ENCODE data around the gene RRAGD.

Gene RRAGD

DNA sequence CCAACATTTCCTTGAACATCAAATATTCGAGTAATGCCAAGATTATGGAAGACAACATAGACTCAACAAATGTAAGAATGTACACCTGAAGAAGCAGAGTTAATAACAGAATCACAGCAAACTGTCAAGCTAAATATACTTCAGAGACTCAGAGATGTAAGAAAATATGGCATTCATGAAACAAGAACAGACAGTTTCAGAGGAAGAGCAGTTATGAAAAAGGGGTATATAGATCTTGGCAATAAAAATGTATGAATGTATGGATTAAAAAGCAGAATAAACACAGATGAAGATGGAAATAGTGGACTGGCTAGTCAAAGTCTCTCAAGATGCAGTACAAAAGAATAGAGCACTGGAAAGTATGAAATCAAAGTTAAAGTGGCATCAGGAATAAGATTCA lies 18.4 kb downstream of the RRAGD start:
- Histone ChIP-seq H3K4ac (ENCODE audit: low read length) (no peak overlapping the region), H3K79me1 (ENCODE audit: low read depth, low read length) (no peaks in the 10 kb centered on the region), H3K4me1 (ENCODE audit: control insufficient read depth in 2 of 2, insufficient read depth in 1 of 2, low read depth in 1 of 2, low read length in 2 of 2) (no peaks in the 10 kb centered on the region), H4K91ac (ENCODE audit: low read depth, low read length, poor library complexity) (no peak overlapping the region), H3K27ac (replicated peaks; ENCODE audit: low read length) (no peak overlapping the region), H3K14ac (ENCODE audit: low read length) (no peak overlapping the region), H2BK5ac (ENCODE audit: low read length) (no peak overlapping the region), H3K4me2 (ENCODE audit: insufficient read depth, low read length, poor library complexity, severe bottlenecking) (no peak overlapping the region), H3K4me3 (ENCODE audit: low read length in 2 of 2) (no peak overlapping the region), H2BK15ac (ENCODE audit: low read length) (no peak overlapping the region), H3K36me3 (replicated peaks in 1 of 2; ENCODE audit: control insufficient read depth in 2 of 2, insufficient read depth in 2 of 2, low read length in 2 of 2) (no peaks in the 10 kb centered on the region), H3K27me3 (ENCODE audit: control insufficient read depth in 3 of 3, insufficient read depth in 3 of 3, low read depth in 1 of 3, low read length in 3 of 3) (no peaks in the 10 kb centered on the region), H3K18ac (ENCODE audit: low read length) (no peak overlapping the region), H4K8ac (ENCODE audit: low read depth, low read length) (no peak overlapping the region), H3K23ac (ENCODE audit: low read depth, low read length, poor library complexity) (no peak overlapping the region), H3K9ac (ENCODE audit: low read depth, low read length, poor library complexity) (no peak overlapping the region), H3K9me3 (replicated peaks in 1 of 2; ENCODE audit: control insufficient read depth in 2 of 2, insufficient read depth in 1 of 2, low read depth in 1 of 2, low read length in 2 of 2) (peaks cover 0 to 4% of the 10 kb centered on the region in 2 donors), H2BK12ac (ENCODE audit: low read length) (no peak overlapping the region), H2AFZ (ENCODE audit: low read length) (no peak overlapping the region), H2BK120ac (ENCODE audit: low read depth, low read length) (no peak overlapping the region), H2AK5ac (ENCODE audit: low read depth, low read length) (no peak overlapping the region)
- WGBS, 2 donors (ENCODE audit: extremely low coverage in 2 of 2, insufficient read length in 2 of 2, insufficient replicate concordance in 1 of 2): no CpG with 5 or more reads among the region's 1 CpG
- DNase-seq (ENCODE audit: low spot score): no peak

DNA sequence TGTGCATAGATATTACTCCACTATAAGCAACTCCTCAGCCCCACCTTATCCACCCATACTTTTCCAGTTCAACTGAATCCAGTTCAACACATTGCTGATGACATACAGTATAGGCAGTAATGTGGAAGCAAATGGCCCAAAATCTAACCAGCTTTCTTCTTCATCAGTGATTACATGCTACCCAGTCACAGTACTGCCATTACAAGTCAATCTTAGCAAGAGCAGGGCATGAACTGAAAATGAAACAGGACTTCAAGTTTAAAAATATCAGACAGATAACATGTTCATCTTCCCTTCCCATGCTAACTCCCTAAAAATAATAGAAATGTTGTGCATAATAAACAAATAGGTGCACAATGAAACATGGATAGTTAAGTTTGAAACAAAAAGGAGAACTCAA lies 19.2 kb downstream of the RRAGD start:
- no peak overlapping the region for H2BK5ac ChIP-seq (ENCODE audit: low read length)
- H3K9me3 ChIP-seq (replicated peaks in 1 of 2; ENCODE audit: control insufficient read depth in 2 of 2, insufficient read depth in 1 of 2, low read depth in 1 of 2, low read length in 2 of 2): peaks cover 0 to 4% of the 10 kb centered on the region in 2 donors
- H2BK12ac ChIP-seq (ENCODE audit: low read length): no peak overlapping the region
- H2AK5ac ChIP-seq (ENCODE audit: low read depth, low read length): no peak overlapping the region
- H3K4me1 ChIP-seq (ENCODE audit: control insufficient read depth in 2 of 2, insufficient read depth in 1 of 2, low read depth in 1 of 2, low read length in 2 of 2): no peaks in the 10 kb centered on the region
- H2AFZ ChIP-seq (ENCODE audit: low read length): no peak overlapping the region
- no peaks in the 10 kb centered on the region for H3K36me3 ChIP-seq (replicated peaks in 1 of 2; ENCODE audit: control insufficient read depth in 2 of 2, insufficient read depth in 2 of 2, low read length in 2 of 2)
- no peak overlapping the region for H2BK15ac ChIP-seq (ENCODE audit: low read length)
- no peak overlapping the region for H3K27ac ChIP-seq (replicated peaks; ENCODE audit: low read length)
- H3K23ac ChIP-seq (ENCODE audit: low read depth, low read length, poor library complexity): no peak overlapping the region
- H4K91ac ChIP-seq (ENCODE audit: low read depth, low read length, poor library complexity): no peak overlapping the region
- DNase-seq (ENCODE audit: low spot score): no peak
- H3K4ac ChIP-seq (ENCODE audit: low read length): no peak overlapping the region
- H3K4me3 ChIP-seq (ENCODE audit: low read length in 2 of 2): no peak overlapping the region
- H3K18ac ChIP-seq (ENCODE audit: low read length): no peak overlapping the region
- no peak overlapping the region for H4K8ac ChIP-seq (ENCODE audit: low read depth, low read length)
- H3K4me2 ChIP-seq (ENCODE audit: insufficient read depth, low read length, poor library complexity, severe bottlenecking): no peak overlapping the region
- H3K9ac ChIP-seq (ENCODE audit: low read depth, low read length, poor library complexity): no peak overlapping the region
- H3K14ac ChIP-seq (ENCODE audit: low read length): no peak overlapping the region
- no peaks in the 10 kb centered on the region for H3K27me3 ChIP-seq (ENCODE audit: control insufficient read depth in 3 of 3, insufficient read depth in 3 of 3, low read depth in 1 of 3, low read length in 3 of 3)
- no peaks in the 10 kb centered on the region for H3K79me1 ChIP-seq (ENCODE audit: low read depth, low read length)
- no peak overlapping the region for H2BK120ac ChIP-seq (ENCODE audit: low read depth, low read length)

DNA sequence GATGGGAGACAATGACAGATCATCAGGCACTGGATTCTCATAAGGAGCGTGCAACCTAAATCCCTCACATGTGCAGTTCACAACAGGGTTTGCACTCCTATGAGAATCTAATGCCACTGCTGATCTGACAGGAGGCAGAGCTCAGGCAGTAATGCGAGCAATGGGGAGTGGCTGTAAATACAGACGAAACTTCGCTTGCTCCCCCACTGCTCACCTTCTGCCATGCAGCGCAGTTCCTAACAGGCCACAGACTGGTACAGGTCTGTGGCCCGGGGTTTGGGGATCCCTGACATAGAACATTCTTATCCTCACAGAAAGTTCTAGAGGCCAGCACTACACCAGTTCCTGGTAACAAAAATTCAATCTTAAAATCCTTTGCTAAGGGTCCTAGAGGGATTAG lies 23.2 kb downstream of the RRAGD start:
- Histone ChIP-seq H2BK12ac (ENCODE audit: low read length) (no peak overlapping the region), H2AK5ac (ENCODE audit: low read depth, low read length) (no peak overlapping the region)
- WGBS, 2 donors (ENCODE audit: extremely low coverage in 2 of 2, insufficient read length in 2 of 2, insufficient replicate concordance in 1 of 2): no CpG with 5 or more reads among the region's 6 CpGs

DNA sequence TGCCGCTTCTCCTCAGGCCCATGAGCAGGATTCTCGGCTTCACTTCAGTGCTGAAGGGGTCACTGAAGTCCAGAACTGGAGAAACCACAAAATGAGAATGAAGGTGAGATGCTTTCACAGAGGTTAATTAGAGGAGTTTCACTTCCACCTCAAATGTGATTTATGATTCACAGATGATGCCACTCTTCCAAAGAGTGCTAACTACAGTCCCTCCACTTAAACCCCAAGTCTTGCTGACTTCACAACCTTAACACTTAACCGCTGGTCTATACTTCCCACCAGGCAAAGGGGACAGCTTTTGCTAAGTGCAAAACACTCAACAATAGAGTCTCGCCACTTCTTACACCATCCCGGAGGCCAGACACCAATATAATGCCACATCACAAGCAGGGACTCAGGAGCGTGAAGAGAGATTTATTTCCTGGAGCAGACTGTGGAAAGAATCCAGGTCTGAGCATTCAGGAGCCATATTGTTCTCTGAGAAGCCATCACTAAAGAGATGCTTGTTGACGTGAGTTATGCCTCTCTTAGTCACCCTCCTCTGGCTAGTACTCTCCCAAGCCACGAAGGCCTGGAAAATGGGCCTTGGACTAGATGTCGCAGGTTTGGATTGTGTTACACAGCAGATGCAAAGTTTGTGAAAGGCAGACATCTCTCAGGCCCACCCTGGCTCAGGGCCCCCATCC lies 24.4 kb downstream of the RRAGD start:
- H3K27ac ChIP-seq (replicated peaks; ENCODE audit: low read length): no peak overlapping the region
- H3K36me3 ChIP-seq (replicated peaks in 1 of 2; ENCODE audit: control insufficient read depth in 2 of 2, insufficient read depth in 2 of 2, low read length in 2 of 2): peaks cover 0 to 28% of the 10 kb centered on the region in 2 donors
- no CpG with 5 or more reads among the region's 9 CpGs for WGBS, 2 donors (ENCODE audit: extremely low coverage in 2 of 2, insufficient read length in 2 of 2, insufficient replicate concordance in 1 of 2)
- H2BK120ac ChIP-seq (ENCODE audit: low read depth, low read length): no peak overlapping the region
- H3K4me3 ChIP-seq (ENCODE audit: low read length in 2 of 2): no peak overlapping the region
- no peaks in the 10 kb centered on the region for H3K9me3 ChIP-seq (replicated peaks in 1 of 2; ENCODE audit: control insufficient read depth in 2 of 2, insufficient read depth in 1 of 2, low read depth in 1 of 2, low read length in 2 of 2)
- H2BK12ac ChIP-seq (ENCODE audit: low read length): no peak overlapping the region
- no peak overlapping the region for H3K23ac ChIP-seq (ENCODE audit: low read depth, low read length, poor library complexity)
- H4K91ac ChIP-seq (ENCODE audit: low read depth, low read length, poor library complexity): no peak overlapping the region
- no peak overlapping the region for H2BK5ac ChIP-seq (ENCODE audit: low read length)
- no peak overlapping the region for H4K8ac ChIP-seq (ENCODE audit: low read depth, low read length)
- no peak overlapping the region for H3K14ac ChIP-seq (ENCODE audit: low read length)
- no peak overlapping the region for H2BK15ac ChIP-seq (ENCODE audit: low read length)
- H3K18ac ChIP-seq (ENCODE audit: low read length): no peak overlapping the region
- no peak overlapping the region for H3K4ac ChIP-seq (ENCODE audit: low read length)
- H2AK5ac ChIP-seq (ENCODE audit: low read depth, low read length): no peak overlapping the region
- no peak overlapping the region for H3K9ac ChIP-seq (ENCODE audit: low read depth, low read length, poor library complexity)
- no peaks in the 10 kb centered on the region for H3K79me1 ChIP-seq (ENCODE audit: low read depth, low read length)
- H3K27me3 ChIP-seq (ENCODE audit: control insufficient read depth in 3 of 3, insufficient read depth in 3 of 3, low read depth in 1 of 3, low read length in 3 of 3): no peaks in the 10 kb centered on the region
- DNase-seq (ENCODE audit: low spot score): no peak
- no peak overlapping the region for H2AFZ ChIP-seq (ENCODE audit: low read length)
- H3K4me1 ChIP-seq (ENCODE audit: control insufficient read depth in 2 of 2, insufficient read depth in 1 of 2, low read depth in 1 of 2, low read length in 2 of 2): peaks cover 0 to 2% of the 10 kb centered on the region in 2 donors
- no peak overlapping the region for H3K4me2 ChIP-seq (ENCODE audit: insufficient read depth, low read length, poor library complexity, severe bottlenecking)

More for the DNA sequence above, 23.2 kb downstream of the RRAGD start:
- Histone ChIP-seq H3K14ac (ENCODE audit: low read length) (no peak overlapping the region), H4K91ac (ENCODE audit: low read depth, low read length, poor library complexity) (no peak overlapping the region), H3K79me1 (ENCODE audit: low read depth, low read length) (no peaks in the 10 kb centered on the region), H3K27me3 (ENCODE audit: control insufficient read depth in 3 of 3, insufficient read depth in 3 of 3, low read depth in 1 of 3, low read length in 3 of 3) (no peaks in the 10 kb centered on the region), H3K9ac (ENCODE audit: low read depth, low read length, poor library complexity) (no peak overlapping the region), H3K27ac (replicated peaks; ENCODE audit: low read length) (no peak overlapping the region), H4K8ac (ENCODE audit: low read depth, low read length) (no peak overlapping the region), H3K23ac (ENCODE audit: low read depth, low read length, poor library complexity) (no peak overlapping the region), H3K4me2 (ENCODE audit: insufficient read depth, low read length, poor library complexity, severe bottlenecking) (no peak overlapping the region), H2BK120ac (ENCODE audit: low read depth, low read length) (no peak overlapping the region), H3K18ac (ENCODE audit: low read length) (no peak overlapping the region), H2AFZ (ENCODE audit: low read length) (no peak overlapping the region), H3K4me1 (ENCODE audit: control insufficient read depth in 2 of 2, insufficient read depth in 1 of 2, low read depth in 1 of 2, low read length in 2 of 2) (peaks cover 0 to 2% of the 10 kb centered on the region in 2 donors), H2BK15ac (ENCODE audit: low read length) (no peak overlapping the region), H3K36me3 (replicated peaks in 1 of 2; ENCODE audit: control insufficient read depth in 2 of 2, insufficient read depth in 2 of 2, low read length in 2 of 2) (peaks cover 0 to 28% of the 10 kb centered on the region in 2 donors), H2BK5ac (ENCODE audit: low read length) (no peak overlapping the region), H3K4ac (ENCODE audit: low read length) (no peak overlapping the region), H3K4me3 (ENCODE audit: low read length in 2 of 2) (no peak overlapping the region), H3K9me3 (replicated peaks in 1 of 2; ENCODE audit: control insufficient read depth in 2 of 2, insufficient read depth in 1 of 2, low read depth in 1 of 2, low read length in 2 of 2) (no peaks in the 10 kb centered on the region)
- no peak for DNase-seq (ENCODE audit: low spot score)
